Naive thymus-derived CD4-positive, alpha-beta T cell (primary cell): ENCODE measurements around the gene SCYGR3. TPM values are rescaled to one million over a fixed set of nuclear protein-coding genes. Genes with fewer than 3 reads are reported as not detected.
"Not testable (repeated sequence)": the region's sequence is repeated elsewhere in the genome, so short reads cannot be mapped to it uniquely, and the experiment has no call there.

ENCODE experiments used
- ATAC-seq: fragments of 150-1000 bp; cut with Tn5 transposase; 2 replicates; pipeline ENCODE4 v1.10.0; 2021; ENCODE audit warnings: mild to moderate bottlenecking, moderate library complexity
- CTCF ChIA-PET: fragments of 350-600 bp; sonication (Branson Sonifier 250); formaldehyde crosslinking; loops from one replicate; lab custom pipeline; 2021; ENCODE audit warnings: antibody characterized with exemption; lab: Charles Lee
- POLR2A ChIA-PET: fragments of 350-600 bp; sonication (Branson Sonifier 250); formaldehyde crosslinking; loops from one replicate; lab custom pipeline; 2021; ENCODE audit warnings: antibody characterized with exemption, inconsistent platforms; lab: Charles Lee
- DNase-seq, 9 donors: peaks; one replicate each; pipeline versions ENCODE4 v3.0.0 to v3.0.0-alpha.2; 2020 to 2022; ENCODE audit warnings: mixed read lengths in 1 of 9
- H3K27ac ChIP-seq: one replicate; pipeline ENCODE4 v1.7.0; 2013; ENCODE audit warnings: mild to moderate bottlenecking, low read depth, low read length, moderate library complexity
- H3K27me3 ChIP-seq, 2 donors: one replicate each; pipeline ENCODE4 v1.7.0; 2013; ENCODE audit warnings: low read length in 2 of 2, mild to moderate bottlenecking in 2 of 2, moderate library complexity in 2 of 2; ENCODE audit not compliant: control insufficient read depth in 2 of 2, insufficient read depth in 2 of 2
- H3K36me3 ChIP-seq, 3 experiments: 1 replicate in 2 of 3; 2 replicates in 1 of 3; pipeline ENCODE4 v1.7.0; 2013; ENCODE audit warnings: low read length in 3 of 3, mild to moderate bottlenecking in 3 of 3, moderate library complexity in 1 of 3; ENCODE audit not compliant: insufficient read depth in 3 of 3, control insufficient read depth in 2 of 3
- H3K4me1 ChIP-seq, 2 donors: one replicate each; pipeline ENCODE4 v1.7.0; 2013; ENCODE audit warnings: low read length in 2 of 2, mild to moderate bottlenecking in 2 of 2, moderate library complexity in 1 of 2; ENCODE audit not compliant: control insufficient read depth in 2 of 2, insufficient read depth in 2 of 2
- H3K4me3 ChIP-seq: 2 replicates; pipeline ENCODE4 v1.7.0; 2013; ENCODE audit warnings: mild to moderate bottlenecking, low read length
- H3K9me3 ChIP-seq, 3 experiments: 1 replicate in 2 of 3; 2 replicates in 1 of 3; pipeline ENCODE4 v1.7.0; 2013; ENCODE audit warnings: low read length in 3 of 3; ENCODE audit not compliant: control insufficient read depth in 2 of 3
- H3K27ac Mint-ChIP-seq, 9 donors: one replicate each; pipeline ENCODE4 v1.8.0; 2020 to 2022; ENCODE audit warnings: mixed read lengths in 9 of 9, mild to moderate bottlenecking in 8 of 9, moderate library complexity in 5 of 9, inconsistent platforms in 2 of 9
- H3K27me3 Mint-ChIP-seq, 5 donors: one replicate each; pipeline ENCODE4 v1.8.0; 2021 to 2022; ENCODE audit warnings: mixed read lengths in 5 of 5, mild to moderate bottlenecking in 1 of 5
- H3K36me3 Mint-ChIP-seq, 5 donors: one replicate each; pipeline ENCODE4 v1.8.0; 2020 to 2022; ENCODE audit warnings: mixed read lengths in 5 of 5, mild to moderate bottlenecking in 3 of 5, inconsistent platforms in 1 of 5
- H3K4me1 Mint-ChIP-seq, 7 donors: one replicate each; pipeline ENCODE4 v1.8.0; 2020 to 2022; ENCODE audit warnings: mixed read lengths in 7 of 7, mild to moderate bottlenecking in 3 of 7, inconsistent platforms in 1 of 7
- H3K4me3 Mint-ChIP-seq, 10 donors: one replicate each; pipeline ENCODE4 v1.8.0; 2020 to 2022; ENCODE audit warnings: mild to moderate bottlenecking in 10 of 10, mixed read lengths in 10 of 10, moderate library complexity in 6 of 10, inconsistent platforms in 2 of 10
- H3K9me3 Mint-ChIP-seq, 11 donors: one replicate each; pipeline ENCODE4 v1.8.0; 2020 to 2022; ENCODE audit warnings: mixed read lengths in 11 of 11, mild to moderate bottlenecking in 4 of 11, inconsistent platforms in 1 of 11, moderate library complexity in 1 of 11
- intact Hi-C, 2 donors: fragments of 100-400 bp; cut with micrococcal nuclease; formaldehyde crosslinking; loops; one replicate each; pipeline ENCODE4 v1.15.1; 2023
- polyA plus RNA-seq, 2 donors: library from polyadenylated mRNA; unstranded; fragments of 300-500 nt; fragmentation: Illumina TruSeq; gene quantifications; one replicate each; pipeline ENCODE4 v1.2.3, GENCODE V29; 2021
- total RNA-seq, 6 experiments: library from RNA in 5 of 6; stranded (reverse) in 5 of 6; gene quantifications; 1 replicate in 5 of 6; 2 replicates in 1 of 6; pipeline ENCODE4 v1.2.3 and lab custom pipeline; 2021 to 2026

SCYGR3 gene
- total and polyA plus RNA-seq, 7 experiments from 2014 or later, result not detected

DNA sequence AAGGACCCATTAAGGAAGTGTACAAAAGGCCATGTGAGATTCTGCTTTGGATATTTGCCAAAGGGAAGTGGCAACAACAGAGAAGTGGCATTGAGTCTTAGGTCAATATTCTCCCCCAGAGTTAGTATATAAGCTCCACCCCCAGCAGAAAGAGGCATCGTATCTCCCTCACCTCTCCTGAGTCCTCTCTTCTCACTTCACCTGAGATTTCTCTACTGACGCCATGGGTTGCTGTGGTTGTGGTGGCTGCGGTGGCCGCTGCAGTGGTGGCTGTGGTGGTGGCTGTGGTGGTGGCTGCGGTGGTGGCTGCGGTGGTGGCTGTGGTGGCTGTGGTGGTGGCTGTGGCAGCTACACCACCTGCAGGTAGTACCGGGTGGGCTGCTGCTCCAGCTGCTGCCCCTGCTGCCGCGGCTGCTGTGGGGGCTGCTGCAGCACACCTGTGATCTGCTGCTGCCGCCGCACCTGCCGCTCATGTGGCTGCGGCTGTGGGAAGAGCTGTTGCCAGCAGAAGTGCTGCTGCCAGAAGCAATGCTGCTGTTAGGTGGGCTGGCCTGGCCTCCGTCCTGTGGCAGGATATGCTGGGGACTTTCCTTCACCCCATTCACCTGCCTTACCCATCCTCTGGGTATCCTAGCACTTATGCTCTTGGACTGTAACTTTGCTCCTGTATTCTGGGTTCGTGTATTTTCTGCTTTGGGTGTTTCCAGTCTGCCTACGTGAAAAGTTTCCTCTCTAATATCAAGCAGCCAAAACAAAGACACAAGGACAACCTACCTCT, 5.9 kb downstream of the SCYGR3 start:
- peak; percentile 77 for ATAC-seq
- no peak overlapping the region for H3K4me3 ChIP-seq
- H3K4me1 Mint-ChIP-seq, result peaks cover 0 to 17% (median 9%) of the 10 kb centered on the region in 7 donors
- no peaks in the 10 kb centered on the region for H3K9me3 ChIP-seq
- no peak overlapping the region for H3K27ac ChIP-seq
- intact Hi-C loops, result no loop called here
- H3K36me3 ChIP-seq, result no peaks in the 10 kb centered on the region
- no peaks in the 10 kb centered on the region for H3K36me3 Mint-ChIP-seq
- H3K27ac Mint-ChIP-seq, result peak overlapping the region in 1 of 9 donors; percentile 25
- H3K27me3 Mint-ChIP-seq, result peaks cover 40 to 51% (median 44%) of the 10 kb centered on the region in 5 donors
- CTCF ChIA-PET, result no interaction called here
- peaks cover 0 to 4% of the 10 kb centered on the region in 2 donors for H3K4me1 ChIP-seq
- DNase-seq, result no peak
- POLR2A ChIA-PET, result no interaction called here
- peak overlapping the region in 1 of 10 donors; percentile 29 for H3K4me3 Mint-ChIP-seq
- H3K27me3 ChIP-seq, result no peaks in the 10 kb centered on the region
- H3K9me3 Mint-ChIP-seq, result no peaks in the 10 kb centered on the region

DNA sequence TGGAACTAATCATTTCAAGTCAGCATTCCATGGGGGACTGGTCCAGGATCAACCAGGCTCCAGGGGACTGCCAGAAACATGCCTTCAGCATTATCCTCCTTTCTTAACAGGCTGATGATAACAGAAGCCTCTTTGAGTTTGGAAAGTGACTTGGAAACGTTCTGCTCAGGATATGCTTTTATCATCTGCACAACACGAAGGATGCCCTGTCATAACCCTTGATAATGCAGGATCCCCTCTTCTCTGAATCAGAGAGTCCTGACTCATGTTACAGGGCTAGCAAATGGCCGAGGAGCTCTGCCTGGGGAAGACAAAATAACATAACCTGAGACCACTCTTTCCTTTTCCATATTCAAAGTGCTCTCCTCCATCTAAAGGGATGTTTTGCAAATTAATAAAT, 6.7 kb downstream of the SCYGR3 start:
- no peak overlapping the region for H3K4me3 ChIP-seq
- H3K27me3 Mint-ChIP-seq, result peaks cover 40 to 59% (median 46%) of the 10 kb centered on the region in 5 donors

DNA sequence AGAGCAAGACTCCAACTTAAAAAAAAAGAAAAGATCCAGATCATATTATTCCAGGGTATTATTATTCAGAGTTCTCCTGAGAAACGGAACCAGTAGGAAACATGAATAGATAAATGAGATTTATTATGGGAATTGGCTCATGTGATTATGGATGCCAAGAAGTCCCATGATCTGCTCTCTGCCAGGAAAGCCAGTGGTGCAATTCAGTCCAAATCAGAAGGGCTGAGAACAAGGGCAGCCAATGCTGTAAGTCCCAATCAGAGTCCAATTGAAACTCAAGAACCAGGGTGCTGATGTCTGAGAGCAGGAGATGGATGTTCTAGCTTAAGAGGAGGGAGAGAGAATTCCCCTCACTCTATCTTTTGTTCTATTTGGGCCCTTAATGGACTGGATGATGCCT, 8.2 kb downstream of the SCYGR3 start:
- intact Hi-C loops, result no loop called here
- peaks cover 0 to 17% (median 9%) of the 10 kb centered on the region in 7 donors for H3K4me1 Mint-ChIP-seq

More for the DNA sequence above, 6.7 kb downstream of the SCYGR3 start:
- peak; percentile 45 for ATAC-seq
- no peak overlapping the region for H3K27ac Mint-ChIP-seq
- intact Hi-C loops, result no loop called here
- Histone ChIP-seq H3K9me3 (no peaks in the 10 kb centered on the region), H3K36me3 (no peaks in the 10 kb centered on the region), H3K4me1 (peaks cover 0 to 4% of the 10 kb centered on the region in 2 donors), H3K27ac (no peak overlapping the region), H3K27me3 (no peaks in the 10 kb centered on the region)
- no peak for DNase-seq
- CTCF ChIA-PET, result no interaction called here
- POLR2A ChIA-PET, result no interaction called here
- H3K4me3 Mint-ChIP-seq, result no peak overlapping the region
- H3K4me1 Mint-ChIP-seq, result peaks cover 0 to 17% (median 9%) of the 10 kb centered on the region in 7 donors
- no peaks in the 10 kb centered on the region for H3K36me3 Mint-ChIP-seq
- H3K9me3 Mint-ChIP-seq, result no peaks in the 10 kb centered on the region

DNA sequence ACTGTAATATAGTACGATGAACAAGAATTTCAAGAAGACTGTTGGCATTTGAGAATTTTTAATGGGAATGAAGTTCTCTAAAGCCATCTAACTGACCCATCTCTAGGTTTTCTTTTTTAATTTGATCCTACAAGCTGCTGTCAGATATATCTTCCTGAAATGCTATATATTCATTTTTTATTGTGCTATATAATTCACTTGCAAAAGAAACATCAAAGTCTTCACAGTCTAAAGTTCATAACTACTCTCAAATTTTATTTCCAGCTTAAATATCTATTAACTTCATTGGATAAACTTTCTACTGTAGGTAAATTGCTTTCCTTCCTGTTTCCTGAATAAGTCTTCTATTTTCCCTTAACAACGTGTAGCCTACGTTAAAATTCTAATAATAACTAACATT, 12.3 kb downstream of the SCYGR3 start:
- CTCF ChIA-PET, result no interaction called here
- H3K9me3 Mint-ChIP-seq, result peaks cover 0 to 2% (median 0%) of the 10 kb centered on the region in 11 donors
- no peaks in the 10 kb centered on the region for H3K36me3 ChIP-seq
- no peaks in the 10 kb centered on the region for H3K36me3 Mint-ChIP-seq
- H3K27me3 Mint-ChIP-seq, result peaks cover 12 to 54% (median 42%) of the 10 kb centered on the region in 5 donors
- H3K4me1 Mint-ChIP-seq, result no peaks in the 10 kb centered on the region
- H3K27ac Mint-ChIP-seq, result no peak overlapping the region
- no peak overlapping the region for H3K27ac ChIP-seq
- no peaks in the 10 kb centered on the region for H3K9me3 ChIP-seq
- H3K4me1 ChIP-seq, result no peaks in the 10 kb centered on the region
- H3K4me3 ChIP-seq, result no peak overlapping the region
- intact Hi-C loops, result no loop called here
- no peak overlapping the region for H3K4me3 Mint-ChIP-seq
- no peak for DNase-seq
- POLR2A ChIA-PET, result no interaction called here
- H3K27me3 ChIP-seq, result no peaks in the 10 kb centered on the region
- no peak for ATAC-seq

More for the DNA sequence above, 8.2 kb downstream of the SCYGR3 start:
- Histone ChIP-seq H3K4me1 (peaks cover 0 to 4% of the 10 kb centered on the region in 2 donors), H3K9me3 (no peaks in the 10 kb centered on the region), H3K27me3 (no peaks in the 10 kb centered on the region), H3K4me3 (no peak overlapping the region), H3K36me3 (no peaks in the 10 kb centered on the region), H3K27ac (no peak overlapping the region)
- Mint-ChIP-seq H3K36me3 (no peaks in the 10 kb centered on the region), H3K9me3 (no peaks in the 10 kb centered on the region), H3K4me3 (no peak overlapping the region), H3K27ac (no peak overlapping the region), H3K27me3 (peaks cover 34 to 62% (median 48%) of the 10 kb centered on the region in 5 donors)
- DNase-seq, result no peak
- ATAC-seq, result no peak
- ChIA-PET POLR2A (no interaction called here), CTCF (no interaction called here)

DNA sequence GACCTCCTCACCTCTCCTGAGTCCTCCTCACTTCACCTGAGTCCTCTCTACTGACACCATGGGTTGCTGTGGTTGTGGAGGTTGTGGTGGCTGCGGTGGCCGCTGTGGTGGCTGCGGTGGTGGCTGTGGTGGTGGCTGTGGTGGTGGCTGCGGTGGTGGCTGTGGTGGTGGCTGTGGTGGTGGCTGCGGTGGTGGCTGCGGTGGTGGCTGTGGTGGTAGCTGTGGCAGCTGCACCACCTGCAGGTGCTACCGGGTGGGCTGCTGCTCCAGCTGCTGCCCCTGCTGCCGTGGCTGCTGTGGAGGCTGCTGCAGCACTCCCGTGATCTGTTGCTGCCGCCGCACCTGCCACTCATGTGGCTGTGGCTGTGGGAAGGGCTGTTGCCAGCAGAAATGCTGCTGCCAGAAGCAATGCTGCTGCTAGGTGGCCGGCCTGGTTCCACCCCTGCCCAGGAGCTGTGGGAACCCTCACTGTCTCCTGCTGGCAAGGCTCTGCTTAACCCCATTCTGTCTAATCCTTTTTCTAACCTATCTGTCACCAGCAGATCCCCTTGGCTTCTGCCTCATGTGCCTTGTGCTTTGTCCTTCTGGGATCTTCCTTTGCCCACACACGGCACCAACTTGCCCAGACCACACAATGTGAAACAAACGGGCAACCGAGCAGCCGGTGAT, 15.7 kb downstream of the SCYGR3 start, which contains the start of gene SCYGR2:
SCYGR2 (plus strand) TSS at position 59 of the 669 bp plus-strand sequence; CDS start at position 59, 0 bp downstream.
- H3K36me3 Mint-ChIP-seq, H3K4me3 Mint-ChIP-seq, CTCF ChIA-PET, H3K9me3 Mint-ChIP-seq, H3K4me3 ChIP-seq, ATAC-seq, intact Hi-C loops, H3K4me1 Mint-ChIP-seq, DNase-seq, H3K27ac ChIP-seq, H3K27ac Mint-ChIP-seq, POLR2A ChIA-PET, H3K9me3 ChIP-seq, H3K4me1 ChIP-seq, H3K36me3 ChIP-seq, H3K27me3 ChIP-seq: not testable (repeated sequence)
- H3K27me3 Mint-ChIP-seq, result peaks cover 14 to 58% (median 46%) of the 10 kb centered on the region in 5 donors

DNA sequence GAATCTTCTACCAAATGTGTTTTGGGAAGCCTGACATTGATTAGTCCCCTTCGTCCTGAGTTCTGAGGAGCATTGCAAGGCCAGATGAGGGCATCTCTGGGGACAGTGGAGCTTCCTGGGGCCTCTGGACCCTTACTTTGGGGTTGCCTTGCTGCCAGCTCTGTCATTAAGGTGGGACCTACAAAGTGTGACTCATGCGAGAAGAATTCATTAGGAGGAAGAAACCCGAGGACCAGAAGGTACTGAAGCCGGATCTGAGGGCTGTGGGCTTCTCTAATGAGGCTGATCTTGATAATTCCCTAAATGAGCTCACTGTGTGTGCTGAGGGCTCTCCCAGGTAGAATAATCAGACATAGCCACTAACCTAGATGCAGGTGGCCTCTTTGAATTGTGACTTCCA, 16.6 kb downstream of the SCYGR3 start:
- POLR2A ChIA-PET, result no interaction called here
- Histone ChIP-seq H3K27ac (no peak overlapping the region), H3K9me3 (no peaks in the 10 kb centered on the region), H3K27me3 (no peaks in the 10 kb centered on the region), H3K36me3 (no peaks in the 10 kb centered on the region), H3K4me1 (no peaks in the 10 kb centered on the region), H3K4me3 (no peak overlapping the region)
- CTCF ChIA-PET, result no interaction called here
- ATAC-seq (no peak), DNase-seq (no peak)
- Mint-ChIP-seq H3K9me3 (peaks cover 0 to 2% (median 0%) of the 10 kb centered on the region in 11 donors), H3K27ac (no peak overlapping the region), H3K27me3 (peaks cover 16 to 53% (median 48%) of the 10 kb centered on the region in 5 donors), H3K4me3 (no peak overlapping the region), H3K4me1 (peaks cover 0 to 5% (median 0%) of the 10 kb centered on the region in 7 donors), H3K36me3 (no peaks in the 10 kb centered on the region)
- intact Hi-C loops, result no loop called here
